Stimulated activated CD4-positive, alpha-beta T cell treated with anti-CD3 and anti-CD28 coated beads, Interleukin-4, amount 100 ng/mL, for 24 hours (primary cell): ENCODE results near the gene GDPGP1.
"Not testable (repeated sequence)": the region's sequence is repeated elsewhere in the genome, so short reads cannot be mapped to it uniquely, and the experiment has no call there.

ENCODE experiments used
- DNase-seq: peaks from one replicate; pipeline ENCODE4 v3.0.0-alpha.2; 2020

Gene GDPGP1

GRCh38 chr15:90234096-90234988 is at the start of gene GDPGP1:
Gene GDPGP1 (plus strand): TSS chr15:90234209. CDS start chr15:90240909, 6,700 bp downstream.
- no peak for DNase-seq

GRCh38 chr15:90184786-90185704 is 49.0 kb upstream of the GDPGP1 start:
- peak; percentile 51 for DNase-seq

GRCh38 chr15:90187257-90187868 is 46.6 kb upstream of the GDPGP1 start:
- no peak for DNase-seq

GRCh38 chr15:90188065-90188464 is 45.9 kb upstream of the GDPGP1 start:
- not testable (repeated sequence) for DNase-seq

GRCh38 chr15:90188914-90189748 is 44.9 kb upstream of the GDPGP1 start:
- DNase-seq = no peak

GRCh38 chr15:90189781-90190467 is 44.1 kb upstream of the GDPGP1 start:
- no peak for DNase-seq

- DNase-seq = no peak
Observed at GRCh38 chr15:90190606-90191343, 43.2 kb upstream of the GDPGP1 start.

- no peak for DNase-seq
Observed at GRCh38 chr15:90191344-90191687, 42.7 kb upstream of the GDPGP1 start.

GRCh38 chr15:90191794-90192509 is 42.1 kb upstream of the GDPGP1 start:
- DNase-seq = peak; percentile 24

- DNase-seq = no peak
Observed at GRCh38 chr15:90192961-90193786, 40.8 kb upstream of the GDPGP1 start.

GRCh38 chr15:90194655-90195054 is 39.4 kb upstream of the GDPGP1 start:
- no peak for DNase-seq

- no peak for DNase-seq
Observed at GRCh38 chr15:90200534-90201129, 33.4 kb upstream of the GDPGP1 start.

GRCh38 chr15:90201130-90201943 is 32.7 kb upstream of the GDPGP1 start, which contains the start of gene SEMA4B:
Gene SEMA4B (plus strand): TSS chr15:90201330. CDS start chr15:90201579, 249 bp downstream.
- peak; percentile 68 for DNase-seq

GRCh38 chr15:90201944-90202375 is 32.0 kb upstream of the GDPGP1 start:
- no peak for DNase-seq

- DNase-seq = no peak
Observed at GRCh38 chr15:90202929-90203328, 31.1 kb upstream of the GDPGP1 start.

GRCh38 chr15:90203473-90203872 is 30.5 kb upstream of the GDPGP1 start:
- DNase-seq = no peak

GRCh38 chr15:90203922-90204321 is 30.1 kb upstream of the GDPGP1 start:
- DNase-seq = no peak
